Fibroblast of pulmonary artery (primary cell): ENCODE data around the gene RDH11.
A peak's percentile ranks its signal among the peaks of the same experiment; 100 is the strongest.
"Not testable (repeated sequence)": the region's sequence is repeated elsewhere in the genome, so short reads cannot be mapped to it uniquely, and the experiment has no call there.

ENCODE experiments used
- DNase-seq: peaks from one replicate; pipeline ENCODE4 v3.0.0-alpha.2; 2010; ENCODE audit warnings: low read depth
- H3K4me3 ChIP-seq: replicated peaks from 2 replicates; pipeline ENCODE4 v1.5.1; 2011; ENCODE audit warnings: low read depth, mild to moderate bottlenecking, control low read depth, low read length, moderate library complexity
- CTCF ChIP-seq: IDR thresholded peaks from 2 replicates; pipeline ENCODE4 v1.5.1; 2011; ENCODE audit warnings: mild to moderate bottlenecking, control low read depth, low read length, inconsistent platforms; ENCODE audit errors: missing control alignments

The RDH11 gene

GRCh38 chr14:67703997-67704396, 8.4 kb upstream of the RDH11 start:
- TF ChIP-seq CTCF: no peak
- no peak for DNase-seq
- H3K4me3 ChIP-seq: no peak overlapping the region

GRCh38 chr14:67701492-67701891, 5.9 kb upstream of the RDH11 start, which contains the start of gene RDH12:
Gene RDH12 (plus strand): TSS chr14:67701886. CDS start chr14:67722643, 20,757 bp downstream.
- DNase-seq, H3K4me3 ChIP-seq: not testable (repeated sequence)

- no peak for DNase-seq
- no peak for TF ChIP-seq CTCF
Measured at GRCh38 chr14:67698179-67698578, 2.6 kb upstream of the RDH11 start.

GRCh38 chr14:67697006-67697405, 1.4 kb upstream of the RDH11 start:
- no peak overlapping the region for H3K4me3 ChIP-seq
- DNase-seq: no peak
- TF ChIP-seq CTCF: no peak

More at GRCh38 chr14:67698179-67698578, 2.6 kb upstream of the RDH11 start:
- no peak overlapping the region for H3K4me3 ChIP-seq

- TF ChIP-seq CTCF: no peak
- DNase-seq: peak; percentile 92
- H3K4me3 ChIP-seq: peak overlapping the region; percentile 99
Measured at GRCh38 chr14:67694791-67695393, 672 bp downstream of the RDH11 start.

- no peak overlapping the region for H3K4me3 ChIP-seq
- DNase-seq: no peak
- TF ChIP-seq CTCF: no peak
Measured at GRCh38 chr14:67690011-67690410, 5.6 kb downstream of the RDH11 start.

GRCh38 chr14:67683842-67684241, 11.7 kb downstream of the RDH11 start:
- H3K4me3 ChIP-seq: no peak overlapping the region
- no peak for TF ChIP-seq CTCF
- no peak for DNase-seq
